Activated effector memory CD4-positive, alpha-beta T cell treated with anti-CD3 and anti-CD28 coated beads, Interleukin-2, amount 50 U/mL, for 16 hours (primary cell): ENCODE measurements around the gene DBNDD2.

Experiments used
- DNase-seq: peaks from one replicate; pipeline ENCODE4 v3.0.0-alpha.2; 2020

Gene DBNDD2

GRCh38 chr20:45407783-45408645, at the start of gene DBNDD2:
TSS of gene DBNDD2 (plus strand) at chr20:45408289. CDS start at chr20:45408468, 179 bp downstream.
- DNase-seq, result no peak

DNA sequence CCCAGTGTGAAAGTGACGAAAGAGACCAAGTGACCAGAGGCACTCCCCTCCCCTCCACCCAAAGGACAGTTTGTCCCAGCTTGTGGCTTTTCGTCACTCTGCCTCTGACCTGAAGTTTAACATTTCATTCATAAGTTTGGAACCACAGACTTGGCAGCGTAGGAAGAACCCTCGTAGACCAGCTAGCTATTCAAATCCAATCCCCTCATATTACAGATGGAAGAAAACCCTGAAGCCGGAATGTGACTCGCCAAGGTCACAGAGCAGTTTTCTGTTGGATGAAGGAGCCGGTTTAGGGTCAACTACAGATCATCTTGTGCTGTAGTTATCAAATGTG, 49.1 kb upstream of the DBNDD2 start:
- no peak for DNase-seq

- peak; percentile 45 for DNase-seq
Observed at GRCh38 chr20:45359406-45360148, 48.5 kb upstream of the DBNDD2 start.

DNA sequence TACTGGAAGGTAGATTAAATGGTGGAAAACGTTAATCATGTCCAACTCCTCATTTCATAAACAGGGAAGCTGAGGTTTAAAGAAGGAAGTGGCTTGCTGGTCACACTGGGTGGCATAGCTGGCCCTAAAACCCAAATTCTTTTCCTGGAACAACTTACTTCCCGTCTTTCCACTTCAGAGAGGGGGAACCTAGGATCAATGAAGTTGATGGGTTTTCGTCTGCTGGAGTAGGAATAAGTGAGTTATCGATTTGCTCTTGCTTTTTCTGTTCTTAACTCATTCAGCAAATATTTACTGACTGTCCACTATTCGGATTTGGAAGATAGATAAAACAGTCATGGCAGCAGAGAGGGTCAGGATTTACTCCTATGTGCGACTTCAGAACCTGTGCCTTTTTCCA, 46.3 kb upstream of the DBNDD2 start:
- no peak for DNase-seq

DNA sequence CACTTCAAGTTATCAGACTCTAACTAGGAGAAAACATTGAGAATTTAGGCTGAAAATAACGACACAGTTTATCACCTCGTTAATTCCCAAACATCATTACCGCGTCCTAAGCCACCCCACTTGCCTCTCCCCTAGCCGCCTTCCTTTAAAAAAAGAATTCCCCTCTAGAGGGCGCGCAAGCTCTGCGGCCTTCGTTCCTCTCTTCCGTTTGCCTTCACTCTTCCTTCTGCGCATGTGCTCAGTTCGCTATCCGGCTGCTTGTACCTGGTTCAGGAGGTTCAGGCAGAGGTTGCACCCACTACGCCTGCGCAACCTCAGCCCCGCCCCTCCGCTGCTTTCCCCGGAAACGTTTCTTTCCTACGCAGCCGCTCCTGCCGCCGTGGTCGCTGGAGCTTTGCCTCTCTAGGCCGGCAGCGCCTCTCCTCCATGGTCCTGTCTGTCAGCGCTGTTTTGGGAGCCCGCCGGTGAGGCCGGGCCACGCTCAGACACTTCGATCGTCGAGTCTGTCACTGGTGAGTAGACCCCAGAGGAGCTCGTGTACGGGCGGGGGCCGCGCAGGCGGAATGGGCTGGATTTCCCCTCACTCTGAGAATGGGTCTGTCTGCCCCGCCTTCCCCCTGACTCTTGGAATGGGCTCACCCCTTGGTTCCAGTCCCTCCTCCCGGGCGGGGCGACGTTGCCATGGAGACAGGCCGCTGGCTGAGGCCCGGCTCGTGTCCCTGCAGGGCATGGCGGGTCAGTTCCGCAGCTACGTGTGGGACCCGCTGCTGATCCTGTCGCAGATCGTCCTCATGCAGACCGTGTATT, 45.1 kb upstream of the DBNDD2 start, which contains the start of gene SYS1:
Gene SYS1, plus strand, starts transcription at position 353 of the 807 bp plus-strand sequence. Its CDS starts 376 bp downstream, at position 729.
- DNase-seq, result peak; percentile 99

DNA sequence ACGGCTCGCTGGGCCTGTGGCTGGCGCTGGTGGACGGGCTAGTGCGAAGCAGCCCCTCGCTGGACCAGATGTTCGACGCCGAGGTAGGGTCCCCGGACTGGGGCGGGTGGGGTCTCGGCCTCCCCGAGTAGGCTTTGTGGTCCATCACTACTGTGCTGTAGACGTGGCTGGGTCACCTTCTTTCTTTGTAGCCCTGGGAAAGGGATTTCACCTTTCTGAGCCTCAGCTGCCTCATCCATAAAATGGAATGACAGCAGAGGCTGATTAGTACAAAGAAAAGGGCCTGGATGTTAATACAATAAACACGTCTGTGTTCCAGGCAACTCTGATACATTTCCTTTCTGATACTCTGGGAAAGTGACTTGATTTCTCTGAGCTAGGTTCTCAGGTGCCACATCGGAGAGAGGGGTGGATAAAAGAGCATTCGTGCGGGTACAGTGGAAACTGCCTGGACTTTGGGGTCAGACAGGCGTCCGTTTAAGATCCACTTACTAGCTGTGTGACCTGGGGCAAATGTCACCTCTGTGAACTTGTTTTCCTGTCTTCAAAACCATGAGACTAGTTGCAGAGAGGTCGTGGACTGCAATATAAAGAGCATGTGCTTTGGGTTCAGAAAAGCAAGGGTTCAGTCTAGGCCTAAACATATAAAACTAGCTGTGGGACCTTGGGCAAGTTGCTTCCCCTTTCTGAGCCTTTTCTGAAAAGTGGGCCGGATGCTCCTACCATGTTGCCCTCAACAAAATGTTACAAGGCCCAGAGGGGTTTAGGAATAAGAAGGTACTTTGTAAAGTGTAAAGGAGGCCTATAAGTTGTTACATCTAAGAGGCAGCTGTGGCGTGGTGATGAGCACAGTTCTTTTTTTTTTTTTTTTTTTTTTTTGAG, 44.2 kb upstream of the DBNDD2 start:
- DNase-seq, result no peak

- no peak for DNase-seq
Observed at GRCh38 chr20:45365444-45365970, 42.6 kb upstream of the DBNDD2 start.

- no peak for DNase-seq
Observed at GRCh38 chr20:45366192-45366591, 41.9 kb upstream of the DBNDD2 start.

- DNase-seq, result no peak
Observed at GRCh38 chr20:45366631-45367030, 41.5 kb upstream of the DBNDD2 start.

GRCh38 chr20:45367126-45367525, 41.0 kb upstream of the DBNDD2 start:
- DNase-seq, result no peak

DNA sequence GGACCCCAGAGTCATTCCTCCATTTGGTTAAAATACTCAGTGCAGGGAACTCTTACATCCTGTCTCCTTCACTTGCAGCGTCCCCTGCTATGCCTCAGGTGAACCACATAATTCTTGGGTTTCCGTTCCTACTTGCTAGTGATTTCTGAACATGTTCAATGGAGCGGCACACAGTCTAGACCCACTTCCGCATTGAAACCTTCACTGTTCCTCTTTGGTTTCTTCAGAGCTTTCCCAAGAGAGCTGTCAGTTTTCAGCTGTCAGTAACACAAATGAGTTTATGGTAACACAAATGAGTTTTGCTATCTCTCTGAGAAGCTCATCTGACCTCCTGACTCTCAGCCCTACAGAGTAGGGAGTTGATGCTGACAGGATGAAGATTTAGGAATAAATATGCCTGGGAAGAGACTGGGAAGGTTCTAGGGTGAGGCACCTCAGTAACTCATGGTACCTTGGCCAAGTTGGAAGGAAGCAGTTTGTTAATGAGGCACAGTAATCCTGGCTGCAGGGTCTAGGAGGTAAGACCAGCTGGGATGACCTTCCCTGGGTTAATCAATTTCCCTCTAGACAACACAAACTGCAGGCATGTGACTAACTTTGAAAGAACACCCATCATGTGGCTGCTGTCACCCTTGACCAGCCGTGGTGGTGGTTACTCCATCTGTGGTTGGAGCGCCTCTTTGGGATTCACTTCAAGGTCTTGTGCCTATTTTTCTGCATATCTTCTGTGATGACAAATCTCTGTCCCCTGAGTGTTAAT, 39.7 kb upstream of the DBNDD2 start:
- DNase-seq, result peak; percentile 75

DNA sequence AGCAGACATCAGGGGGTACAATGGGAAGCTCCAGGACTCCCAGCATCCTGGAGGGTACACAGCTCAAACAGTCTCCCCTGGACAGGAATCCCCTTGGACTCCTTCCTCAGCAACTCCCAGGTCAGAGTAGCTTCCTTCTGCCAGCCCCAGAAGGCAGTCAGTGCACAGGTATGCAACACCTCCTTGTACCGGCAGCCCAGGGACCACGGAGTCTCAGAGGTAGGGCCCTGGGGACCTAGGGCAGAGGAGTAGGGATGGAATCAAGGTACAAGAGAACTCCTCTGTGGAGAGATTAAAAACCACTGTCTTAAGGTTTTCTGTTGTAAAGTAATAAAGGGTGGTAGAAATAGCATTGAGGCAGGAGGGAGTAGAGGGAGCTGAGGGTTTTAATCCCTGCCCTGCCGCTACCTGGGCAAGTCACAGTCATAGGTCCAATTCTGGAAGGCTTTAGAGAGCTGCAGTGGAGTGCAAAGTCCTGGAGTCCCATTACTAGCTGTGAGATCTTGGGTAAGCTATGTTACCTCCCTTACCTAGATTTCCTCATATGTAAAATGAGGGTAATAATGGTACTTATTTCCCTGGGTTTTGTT, 37.4 kb upstream of the DBNDD2 start:
- DNase-seq, result no peak

DNA sequence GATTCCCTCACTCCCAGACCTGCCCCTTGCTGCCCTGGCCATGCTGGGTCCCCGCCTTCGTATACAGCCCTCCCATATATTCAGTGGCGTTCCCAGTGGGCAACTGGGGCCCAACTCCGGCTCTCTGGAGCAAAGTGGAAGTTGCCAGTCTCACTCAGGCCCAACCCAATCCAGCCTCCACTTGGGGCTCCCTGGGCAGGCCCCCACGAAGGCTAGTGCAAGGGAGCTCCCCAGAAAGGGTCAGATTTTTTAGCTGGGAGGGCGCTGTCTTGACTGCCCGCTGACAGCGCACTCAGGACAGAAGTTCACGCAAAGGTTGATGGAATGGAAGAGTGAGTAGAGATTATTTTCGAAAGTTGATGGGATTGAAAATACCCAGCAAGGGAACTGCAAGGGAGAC, 35.8 kb upstream of the DBNDD2 start:
- DNase-seq, result no peak

- DNase-seq, result no peak
Observed at GRCh38 chr20:45372646-45373352, 35.3 kb upstream of the DBNDD2 start.

- DNase-seq, result peak; percentile 95
Observed at GRCh38 chr20:45373353-45374100, 34.6 kb upstream of the DBNDD2 start.

DNA sequence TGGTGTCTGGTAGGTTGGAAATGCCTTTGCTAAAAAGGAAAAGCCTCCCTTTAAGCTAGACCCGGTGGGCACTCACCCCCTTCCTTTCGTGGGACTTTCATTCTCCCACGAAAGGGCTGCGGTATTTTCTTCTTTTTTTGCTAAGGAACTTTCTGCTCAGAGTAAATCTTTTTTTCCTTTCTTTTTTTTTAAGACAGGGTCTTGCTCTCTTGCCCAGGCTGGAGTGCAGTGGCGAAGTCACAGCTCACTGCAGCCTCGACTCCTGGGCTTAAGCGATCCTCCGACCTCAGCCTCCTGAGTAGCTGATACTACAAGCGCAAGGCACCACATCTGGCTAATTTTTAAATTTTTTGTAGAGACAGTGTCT, 34.0 kb upstream of the DBNDD2 start:
- DNase-seq, result no peak

- DNase-seq, result no peak
Observed at GRCh38 chr20:45374966-45375365, 33.1 kb upstream of the DBNDD2 start.

- DNase-seq, result no peak
Observed at GRCh38 chr20:45377269-45377668, 30.8 kb upstream of the DBNDD2 start.

- no peak for DNase-seq
Observed at GRCh38 chr20:45378191-45378590, 29.9 kb upstream of the DBNDD2 start, which contains the start of gene TP53TG5. TSS of gene TP53TG5 (minus strand) at chr20:45378325. CDS start at chr20:45378236, 89 bp downstream.
